Psoas muscle (tissue), 8 donors: ENCODE measurements around the gene ADAMTS6. TPM values are rescaled to one million over a fixed set of nuclear protein-coding genes. Genes with fewer than 3 reads are reported as not detected.

Experiments
- ATAC-seq, 4 donors: fragments of 200-7000 bp; cut with Tn5 transposase; one replicate each; pipeline ENCODE4 v1.9.1; 2020; ENCODE audit warnings: moderate library complexity in 3 of 4, mild to moderate bottlenecking in 2 of 4
- DNase-seq, 2 donors: peaks; one replicate each; pipeline ENCODE4 v3.0.0-alpha.2; 2020
- H3K27ac ChIP-seq: fragments of 200-600 bp; one replicate; pipeline ENCODE4 v1.8.0; 2022
- H3K27me3 ChIP-seq, 3 donors: fragments of 200-600 bp in 1 of 3; one replicate each; pipeline versions ENCODE4 v1.6.1 to v1.8.0; 2013 to 2022; ENCODE audit warnings: low read length in 2 of 3, mild to moderate bottlenecking in 2 of 3, moderate library complexity in 1 of 3; ENCODE audit not compliant: insufficient read depth in 3 of 3
- H3K36me3 ChIP-seq, 2 donors: fragments of 200-600 bp in 1 of 2; one replicate each; pipeline versions ENCODE4 v1.6.1 to v1.8.0; 2013 to 2022; ENCODE audit warnings: low read depth in 1 of 2, mild to moderate bottlenecking in 1 of 2, moderate library complexity in 1 of 2; ENCODE audit not compliant: insufficient read depth in 1 of 2
- H3K4me1 ChIP-seq: fragments of 200-600 bp; one replicate; pipeline ENCODE4 v1.8.0; 2022
- H3K4me3 ChIP-seq: fragments of 200-600 bp; one replicate; pipeline ENCODE4 v1.8.0; 2022; ENCODE audit warnings: mild to moderate bottlenecking
- H3K9me3 ChIP-seq: fragments of 200-600 bp; one replicate; pipeline ENCODE4 v1.8.0; 2022
- WGBS, 3 donors: extraction: QIAGEN DNeasy Blood & Tissue Kit; methylation state at CpG; one replicate each; pipeline versions ENCODE4 v1.1.6 to v1.1.7; 2013; 5-methylcytosine and 5-hydroxymethylcytosine counted together
- intact Hi-C, 2 donors: fragments of 100-400 bp; cut with DNase I; formaldehyde crosslinking; loops; one replicate each; pipeline versions ENCODE4 v1.11.0 to v1.14.2; 2022
- polyA plus RNA-seq, 3 donors: library from polyadenylated mRNA; stranded (reverse); fragments of 200-250 nt; gene quantifications; one replicate each; pipeline ENCODE4 v1.2.3, GENCODE V29; 2013
- total RNA-seq, 4 donors: library from RNA; stranded (reverse); fragmentation: NEBNext Ultra II Directional in 2 of 4; extraction: Animal tissue kit (Norgen Biotek cat#: 25700) in 2 of 4; gene quantifications; one replicate each; pipeline versions ENCODE4 v1.2.1 to v1.2.4, GENCODE V29; 2021 to 2023
- TF ChIP-seq, protein P1 (sequence below): fragments of 200-600 bp; IDR thresholded peaks from one replicate; pipeline ENCODE4 v1.8.0; 2022; ENCODE audit warnings: antibody characterized with exemption
- donor health status: healthy with polysubstance abuse.
- donor health status: DM: no; HTN: no; CAD: no; lungs with moderate emphysema.
- donor health status: Bipolar disorder and iron deficiency.
- donor health status: healthy.
- donor health status: DM: yes; HTN: yes; CAD: no.
- donor health status: DM: no; HTN: no; CAD: no.
- donor health status: DM: no; HTN: no; CAD: no.
- donor health status: DM: yes; HTN: yes; CAD: no.

ADAMTS6 gene
- total and polyA plus RNA-seq, 7 donors, result 0.06 to 0.59 (median 0.24) TPM

GRCh38 chr5:65117525-65117924, 364.2 kb downstream of the ADAMTS6 start:
- intact Hi-C loops, result no loop called here
- Histone ChIP-seq H3K27ac (no peak overlapping the region), H3K27me3 (no peaks in the 10 kb centered on the region), H3K4me1 (no peaks in the 10 kb centered on the region), H3K9me3 (peaks cover 4% of the 10 kb centered on the region), H3K36me3 (no peaks in the 10 kb centered on the region), H3K4me3 (no peak overlapping the region)
- ATAC-seq, result no peak
- DNase-seq, result no peak
- TF ChIP-seq, protein P1, sequence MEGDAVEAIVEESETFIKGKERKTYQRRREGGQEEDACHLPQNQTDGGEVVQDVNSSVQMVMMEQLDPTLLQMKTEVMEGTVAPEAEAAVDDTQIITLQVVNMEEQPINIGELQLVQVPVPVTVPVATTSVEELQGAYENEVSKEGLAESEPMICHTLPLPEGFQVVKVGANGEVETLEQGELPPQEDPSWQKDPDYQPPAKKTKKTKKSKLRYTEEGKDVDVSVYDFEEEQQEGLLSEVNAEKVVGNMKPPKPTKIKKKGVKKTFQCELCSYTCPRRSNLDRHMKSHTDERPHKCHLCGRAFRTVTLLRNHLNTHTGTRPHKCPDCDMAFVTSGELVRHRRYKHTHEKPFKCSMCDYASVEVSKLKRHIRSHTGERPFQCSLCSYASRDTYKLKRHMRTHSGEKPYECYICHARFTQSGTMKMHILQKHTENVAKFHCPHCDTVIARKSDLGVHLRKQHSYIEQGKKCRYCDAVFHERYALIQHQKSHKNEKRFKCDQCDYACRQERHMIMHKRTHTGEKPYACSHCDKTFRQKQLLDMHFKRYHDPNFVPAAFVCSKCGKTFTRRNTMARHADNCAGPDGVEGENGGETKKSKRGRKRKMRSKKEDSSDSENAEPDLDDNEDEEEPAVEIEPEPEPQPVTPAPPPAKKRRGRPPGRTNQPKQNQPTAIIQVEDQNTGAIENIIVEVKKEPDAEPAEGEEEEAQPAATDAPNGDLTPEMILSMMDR, result no peak
- 82 to 85% (median 84%) methylated on average over 2 of the region's 2 CpGs for WGBS, 3 donors

DNA sequence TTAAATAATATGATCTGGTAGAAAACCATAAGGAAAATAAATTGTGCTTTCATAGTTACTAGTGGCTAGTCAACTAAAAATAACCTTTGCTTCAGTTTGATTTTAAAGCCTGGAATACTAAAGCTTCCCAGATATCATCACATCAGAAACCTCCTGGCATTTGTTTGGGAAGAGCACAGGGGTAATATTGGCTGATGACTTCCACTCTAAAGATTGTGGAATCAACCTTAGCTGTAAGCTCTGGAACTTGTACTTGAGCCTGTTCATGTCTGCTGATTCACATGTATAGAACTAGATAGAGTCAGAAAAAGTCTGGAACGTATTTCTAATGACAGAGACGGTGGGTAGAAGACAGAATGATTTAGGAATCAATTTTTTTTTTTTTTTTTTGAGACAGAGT, 367.9 kb downstream of the ADAMTS6 start:
- Histone ChIP-seq H3K36me3 (no peaks in the 10 kb centered on the region), H3K4me3 (no peak overlapping the region), H3K27me3 (no peaks in the 10 kb centered on the region), H3K9me3 (peaks cover 4% of the 10 kb centered on the region), H3K27ac (no peak overlapping the region), H3K4me1 (no peaks in the 10 kb centered on the region)
- ATAC-seq (no peak), DNase-seq (no peak)
- WGBS, 3 donors, result 80 to 82% (median 80%) methylated on average over 2 of the region's 2 CpGs
- intact Hi-C loops, result loop anchor here in 1 of 2 donors (5.0 kb wide), 1 partner anchor 1649 kb away; no protein-coding TSS in a partner anchor
- TF ChIP-seq, protein P1, result no peak

DNA sequence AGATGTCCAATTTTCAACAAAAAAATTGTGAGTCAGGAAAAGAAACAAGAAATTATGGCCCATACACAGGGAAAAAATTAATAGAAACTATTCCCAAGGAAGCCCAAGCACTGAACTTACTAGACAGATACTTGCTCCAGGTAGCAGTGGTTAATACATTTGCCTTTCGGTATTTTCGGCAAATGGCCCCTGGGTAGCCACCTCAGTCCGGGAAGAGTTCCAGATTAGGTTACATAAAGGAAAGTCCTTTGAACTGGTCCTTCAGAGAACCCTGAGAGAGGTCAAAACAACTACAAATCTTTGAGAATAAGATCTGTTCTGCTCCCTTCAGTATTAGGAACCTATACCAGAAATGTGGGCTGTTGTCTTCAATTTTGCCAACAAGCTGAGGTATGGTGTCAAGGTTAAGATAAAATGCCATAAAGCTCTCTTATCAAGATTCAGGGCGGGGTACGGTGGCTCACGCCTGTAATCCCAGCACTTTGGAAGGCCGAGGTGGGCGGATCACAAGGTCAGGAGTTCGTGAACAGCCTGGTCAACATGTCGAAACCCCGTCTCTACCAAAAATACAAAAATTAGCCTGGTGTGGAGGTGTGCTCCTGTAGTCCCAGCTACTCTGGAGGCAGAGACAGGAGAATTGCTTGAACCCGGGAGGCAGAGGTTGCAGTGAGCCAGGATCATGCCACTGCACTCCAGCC, 369.6 kb downstream of the ADAMTS6 start:
- DNase-seq, result no peak
- TF ChIP-seq, protein P1, result no peak
- ATAC-seq, result no peak
- Histone ChIP-seq H3K4me3 (no peak overlapping the region), H3K36me3 (no peaks in the 10 kb centered on the region), H3K4me1 (no peaks in the 10 kb centered on the region), H3K27ac (no peak overlapping the region), H3K9me3 (peaks cover 4% of the 10 kb centered on the region), H3K27me3 (no peaks in the 10 kb centered on the region)
- intact Hi-C loops, result loop anchor here in 1 of 2 donors (5.0 kb wide), 1 partner anchor 1650 kb away; no protein-coding TSS in a partner anchor
- 84 to 86% (median 84%) methylated on average over 12 of the region's 12 CpGs for WGBS, 3 donors

GRCh38 chr5:65108786-65109743, 372.7 kb downstream of the ADAMTS6 start:
- Histone ChIP-seq H3K27ac (no peak overlapping the region), H3K4me1 (no peaks in the 10 kb centered on the region), H3K4me3 (no peak overlapping the region), H3K36me3 (no peaks in the 10 kb centered on the region), H3K27me3 (no peaks in the 10 kb centered on the region), H3K9me3 (no peaks in the 10 kb centered on the region)
- TF ChIP-seq, protein P1, result no peak
- 69 to 76% (median 72%) methylated on average over 3 of the region's 3 CpGs for WGBS, 3 donors
- intact Hi-C loops, result loop anchor here in 1 of 2 donors (10.0 kb wide), 1 partner anchor 294 kb away; no protein-coding TSS in a partner anchor
- ATAC-seq (no peak), DNase-seq (no peak)
